Activated CD4-positive, alpha-beta T cell treated with anti-CD3 and anti-CD28 coated beads, Interleukin-10, Interleukin-2, amounts not matched to agents 100 ng/mL and 50 ng/mL, durations not matched to agents 16 hours and 8 hours (primary cell): ENCODE results near the gene KMT5C.

Experiments used
- DNase-seq: peaks from one replicate; pipeline ENCODE4 v3.0.0-alpha.2; 2020

The KMT5C gene

DNA sequence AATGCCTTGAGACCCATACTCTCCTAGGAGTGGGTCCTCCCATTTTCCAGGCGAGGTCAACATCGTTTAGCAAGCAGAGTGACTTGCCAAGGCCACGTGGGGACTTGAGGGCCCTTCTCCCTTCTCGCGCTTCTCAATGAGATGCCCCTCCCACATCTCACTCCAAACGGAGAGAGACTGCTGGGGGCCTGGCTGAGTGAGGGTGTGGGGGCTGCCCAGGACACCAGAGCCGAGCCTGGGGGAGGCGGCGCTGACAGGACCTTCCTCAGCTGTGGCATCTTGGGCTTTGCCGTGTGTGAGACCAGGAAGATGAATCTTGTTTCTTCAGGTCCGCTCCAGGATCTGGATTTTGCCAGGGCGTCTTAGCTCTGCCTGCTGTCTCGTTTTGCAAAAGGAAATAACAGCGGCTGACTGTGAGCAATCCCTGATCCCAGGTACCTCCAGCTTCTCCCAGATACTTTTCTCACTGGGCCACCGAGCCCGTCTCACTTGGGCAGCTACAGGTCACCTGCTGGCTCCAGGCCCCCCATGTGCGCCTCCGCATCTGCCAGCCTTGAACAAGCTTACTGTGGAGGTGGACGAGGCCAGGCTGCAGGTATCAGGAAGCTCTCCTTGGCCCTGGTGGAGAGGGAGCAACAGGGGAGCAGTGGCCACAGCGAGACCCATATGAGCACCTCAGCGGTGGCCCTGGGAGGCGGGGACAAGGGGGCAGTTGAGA lies 8.8 kb downstream of the KMT5C start:
- DNase-seq: no peak

DNA sequence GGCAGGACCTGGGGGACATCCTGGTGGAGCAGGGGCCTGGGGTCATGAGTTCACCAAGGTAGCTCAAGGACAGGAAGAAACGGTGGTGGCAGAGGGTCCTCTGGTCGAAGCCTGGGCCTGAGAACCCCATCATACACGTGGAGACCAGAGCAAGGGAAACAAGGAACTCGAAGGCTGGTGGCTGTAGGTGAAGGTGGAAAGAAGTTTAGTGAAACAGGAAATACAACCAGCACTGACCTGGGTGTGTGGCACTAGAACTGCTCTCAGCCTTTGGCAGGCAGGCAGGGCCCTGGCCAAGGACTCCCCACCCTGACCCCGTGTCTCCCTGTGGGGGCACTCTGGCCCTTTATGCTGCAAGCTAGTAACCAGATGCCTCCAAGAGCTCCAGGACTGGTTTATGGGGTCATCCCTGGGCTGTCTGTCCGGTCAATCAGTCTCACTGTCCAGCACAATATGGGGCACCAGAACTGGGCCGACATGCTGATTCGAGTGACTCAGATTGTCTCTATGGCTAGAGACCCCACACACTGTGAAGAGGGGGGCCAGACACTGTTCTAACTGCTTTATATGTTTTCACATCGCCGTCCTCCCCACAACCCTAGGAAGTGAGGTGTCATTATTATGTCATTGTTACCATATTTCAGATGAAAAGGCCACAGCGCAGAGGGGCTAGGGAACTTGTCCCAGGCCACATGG lies 11.1 kb downstream of the KMT5C start:
- DNase-seq: no peak

DNA sequence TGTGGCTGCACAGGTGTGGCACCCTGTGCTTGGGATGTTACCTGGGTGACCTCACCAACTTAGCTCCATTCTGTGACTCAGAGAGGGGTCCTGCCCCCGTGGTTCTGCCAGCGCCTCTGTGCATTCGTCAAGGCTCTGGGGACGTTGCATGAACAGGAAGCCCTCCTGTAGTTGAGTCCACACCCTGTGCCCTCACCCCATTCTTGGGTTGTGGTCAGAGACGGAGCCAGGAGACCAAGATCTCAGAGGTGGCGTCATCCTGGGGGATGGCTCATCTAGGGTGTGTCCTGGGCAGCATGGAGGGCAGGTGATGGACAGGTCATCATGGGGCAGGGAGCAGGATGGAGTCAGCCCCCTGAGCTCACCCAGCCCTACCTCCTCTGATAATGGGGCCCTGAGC lies 12.4 kb downstream of the KMT5C start:
- DNase-seq: no peak

DNA sequence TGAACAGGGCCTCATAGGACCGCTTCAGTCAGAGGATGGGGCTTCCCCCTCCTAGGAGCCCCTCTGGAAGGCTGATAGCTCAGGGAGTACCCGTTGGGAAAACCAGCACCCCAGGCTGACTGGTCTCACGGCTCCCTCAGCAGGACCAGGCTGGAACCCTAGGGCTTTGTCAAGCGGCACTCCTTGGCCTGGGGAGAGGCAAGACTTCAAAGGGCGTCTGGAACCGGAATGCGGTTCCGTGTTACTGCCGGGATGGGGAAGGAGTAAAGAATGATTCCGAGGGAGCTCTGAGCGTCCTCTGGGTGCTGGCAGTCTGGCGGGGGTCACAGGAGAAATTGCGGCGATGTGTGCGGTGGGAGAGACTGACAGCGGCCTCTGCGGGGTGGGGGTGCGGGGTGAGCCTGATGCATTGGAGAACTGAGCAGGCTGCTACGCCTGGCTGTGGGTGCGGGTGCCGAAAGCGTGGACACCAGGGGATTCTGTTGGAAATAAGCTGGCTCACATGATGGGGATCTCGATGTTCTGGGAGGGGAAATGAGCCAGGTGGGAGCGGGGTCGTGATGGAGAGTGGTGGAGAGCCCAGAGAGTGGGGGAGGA lies 13.0 kb downstream of the KMT5C start:
- no peak for DNase-seq

DNA sequence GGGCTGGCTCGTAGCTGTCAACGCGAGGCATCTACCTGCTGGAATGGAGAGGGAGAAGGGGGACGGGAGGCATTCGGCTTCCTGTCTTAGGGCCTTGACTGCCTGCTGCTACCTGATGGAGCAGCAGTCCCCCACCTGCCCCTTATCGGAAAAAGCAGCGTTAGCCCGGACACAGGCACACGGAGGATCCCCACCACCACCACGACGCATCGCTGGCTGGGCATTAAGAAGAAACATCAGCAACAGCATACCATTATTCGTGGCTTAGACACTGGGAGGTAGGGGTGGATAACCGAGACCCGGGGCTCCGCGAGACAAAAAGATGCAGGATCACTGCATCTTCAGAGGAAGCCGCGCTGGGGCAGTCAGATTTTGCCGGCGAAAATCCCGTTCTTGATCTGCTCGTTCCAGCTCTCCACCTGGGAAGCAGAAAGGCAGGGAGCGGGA lies 13.7 kb downstream of the KMT5C start:
- no peak for DNase-seq

DNA sequence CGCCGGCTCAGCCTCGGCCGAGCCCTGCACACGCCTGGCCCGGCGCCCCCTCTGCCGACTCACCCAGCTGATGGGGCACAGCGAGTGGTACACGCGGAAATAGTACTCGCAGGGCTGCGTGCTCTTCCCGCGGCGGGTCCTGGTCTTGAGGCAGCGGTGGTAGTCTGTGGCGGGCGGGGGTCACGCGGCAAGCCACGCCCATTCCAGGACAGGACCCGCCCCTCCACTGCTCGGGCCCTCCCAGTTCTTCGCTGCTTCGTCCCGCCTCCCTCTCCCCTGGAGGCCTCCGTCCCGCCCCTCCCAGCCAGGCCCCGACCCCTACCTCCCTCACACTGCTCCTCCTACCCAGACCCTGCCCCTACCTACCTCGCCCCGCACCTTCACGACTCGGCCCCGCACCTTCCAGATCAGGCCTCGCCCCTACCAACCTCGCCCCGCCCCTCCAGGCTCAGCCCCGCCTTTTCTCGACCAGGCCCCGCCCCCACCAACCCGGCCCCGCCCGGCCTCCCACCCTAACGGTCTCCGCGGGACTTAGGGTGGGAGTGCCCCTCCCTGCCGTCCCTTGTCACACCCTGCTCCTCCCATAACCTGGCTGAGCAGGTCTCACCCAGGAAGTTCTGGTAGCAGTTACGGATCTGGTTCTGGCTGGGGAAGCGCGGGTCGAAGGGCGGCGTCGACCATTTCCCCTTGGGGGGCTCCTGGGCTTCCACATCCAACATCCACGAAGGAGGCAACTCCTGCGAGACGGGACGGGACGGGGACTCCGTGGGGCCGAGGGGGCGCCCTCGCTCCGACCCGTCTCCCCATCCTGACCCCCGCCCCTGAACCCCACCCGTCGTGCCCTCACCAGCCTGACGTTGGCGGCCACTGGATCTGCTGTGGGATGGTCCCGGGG lies 14.4 kb downstream of the KMT5C start:
- DNase-seq: peak; percentile 32

DNA sequence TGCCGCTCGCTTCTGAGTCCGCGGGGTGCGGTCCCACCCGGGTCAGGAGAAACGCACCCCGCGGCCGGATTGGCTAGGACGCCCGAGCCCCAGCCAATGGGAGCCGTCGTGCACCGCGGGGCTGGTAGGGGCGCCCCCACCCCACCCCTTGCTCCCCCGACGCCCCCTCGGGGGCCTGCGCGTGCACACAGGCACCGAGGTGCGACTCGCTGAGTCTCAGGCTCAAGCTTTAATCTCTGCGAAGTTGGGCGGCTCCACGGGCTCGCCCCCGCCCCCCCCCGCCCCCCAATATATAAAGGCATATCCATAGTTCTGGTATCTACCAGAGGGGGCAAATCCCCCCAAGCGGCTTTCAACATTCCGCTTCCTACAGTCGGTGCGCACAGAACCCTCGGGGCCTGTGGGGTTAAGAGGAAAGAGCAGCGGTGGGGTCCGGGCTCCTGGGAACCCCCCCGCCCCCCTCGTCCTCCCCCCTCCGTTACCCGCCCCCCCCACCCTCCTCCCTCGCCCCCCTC lies 15.1 kb downstream of the KMT5C start, which contains the start of gene COX6B2:
Gene COX6B2, minus strand, starts transcription at position 22 of the 515 bp plus-strand sequence. CDS start 198 bp downstream, outside the sequence.
- no peak for DNase-seq

DNA sequence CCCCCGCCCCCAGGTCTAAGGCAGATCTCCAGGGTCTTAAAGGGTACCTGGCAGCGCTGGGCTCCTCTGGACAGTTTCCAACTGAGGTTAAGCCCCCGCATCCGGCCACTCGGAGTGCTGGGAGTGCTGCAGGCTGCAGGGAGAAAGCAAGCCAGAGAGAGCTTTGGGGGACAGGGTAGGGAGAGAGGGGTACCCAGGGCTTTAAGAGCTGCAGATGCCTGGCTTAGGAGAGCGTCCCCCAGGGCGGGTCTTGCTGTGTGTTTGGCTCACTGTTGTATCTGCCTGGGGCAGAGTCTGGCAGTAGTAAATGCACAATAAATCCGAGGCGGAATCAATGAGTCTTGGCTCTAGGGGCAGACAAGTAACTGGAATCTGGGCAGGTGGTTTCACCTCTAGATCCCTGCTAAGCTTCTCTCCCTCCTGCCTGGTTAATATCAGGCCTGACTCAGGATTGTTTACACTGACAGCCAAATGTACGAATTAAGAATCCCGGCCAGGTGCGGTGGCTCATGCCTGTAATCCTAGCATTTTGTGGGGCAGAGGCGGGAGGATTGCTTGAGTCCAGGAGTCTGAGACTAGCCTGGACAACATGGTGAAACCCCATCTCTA lies 15.6 kb downstream of the KMT5C start:
- DNase-seq: no peak

DNA sequence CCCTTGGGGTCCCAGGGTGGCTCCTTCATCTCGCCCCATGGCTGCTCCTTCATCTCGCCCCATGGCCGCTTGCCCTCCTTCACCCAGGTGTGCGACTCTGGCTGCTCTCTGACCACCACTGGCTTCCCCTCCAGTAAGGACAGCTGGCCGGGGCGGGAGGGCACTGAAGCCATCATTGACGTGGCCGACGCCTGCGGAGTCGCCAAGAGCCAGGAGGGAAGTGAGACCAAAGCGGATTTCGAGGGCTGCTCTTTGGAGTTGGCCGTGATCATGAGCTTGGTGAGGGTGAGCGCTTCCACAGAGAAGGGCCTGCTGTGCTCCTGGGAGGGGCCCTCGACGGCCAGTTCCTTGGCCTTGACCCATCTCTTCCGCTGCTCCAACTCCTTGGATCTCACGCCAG lies 18.8 kb downstream of the KMT5C start:
- DNase-seq: no peak

DNA sequence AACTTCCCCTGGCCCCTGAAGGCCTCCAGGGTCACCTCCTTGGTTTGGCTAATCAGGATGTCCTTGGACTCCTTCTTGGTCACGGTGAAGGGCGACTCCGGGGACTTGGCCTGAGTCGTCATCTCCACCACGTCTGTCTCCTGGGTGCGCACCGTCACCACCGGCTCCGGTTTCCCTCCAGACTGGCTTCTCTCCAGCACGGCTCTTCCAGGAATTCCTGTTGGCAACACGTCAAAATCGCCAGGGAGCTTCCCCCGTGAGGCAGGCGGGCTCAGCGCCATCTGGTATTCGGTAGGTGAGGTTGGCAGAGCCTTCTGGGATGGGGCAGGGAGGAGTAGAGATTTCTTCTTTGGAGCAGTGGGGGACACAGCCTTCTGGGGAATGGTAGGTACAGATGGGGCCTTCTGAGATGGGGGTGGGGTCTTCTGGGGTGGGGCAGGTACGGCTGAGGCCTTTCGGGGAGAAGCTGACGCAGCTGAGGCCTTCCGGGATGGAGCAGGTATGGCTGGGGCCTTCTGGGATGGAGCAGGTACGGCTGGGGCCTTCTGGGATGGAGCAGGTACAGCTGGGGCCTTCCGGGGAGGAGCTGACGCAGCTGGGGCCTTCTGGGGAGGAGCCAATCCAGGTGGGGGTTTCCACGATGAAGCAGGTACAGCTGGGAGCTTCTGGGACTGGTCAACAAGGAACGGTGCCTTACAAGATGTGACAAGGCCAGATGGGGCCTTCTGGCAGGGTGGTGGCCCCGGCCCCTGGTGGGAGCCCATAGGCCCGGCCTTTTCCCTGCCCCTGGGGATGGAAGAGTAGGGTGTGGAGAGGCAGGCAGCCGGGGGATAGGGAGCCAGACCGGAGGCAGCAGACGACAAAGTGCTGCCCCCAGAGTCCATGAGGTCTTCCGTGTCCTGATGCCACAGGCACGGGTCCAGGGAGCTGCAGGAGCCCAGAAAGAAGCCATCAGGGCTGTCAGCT lies 19.6 kb downstream of the KMT5C start:
- DNase-seq: no peak

DNA sequence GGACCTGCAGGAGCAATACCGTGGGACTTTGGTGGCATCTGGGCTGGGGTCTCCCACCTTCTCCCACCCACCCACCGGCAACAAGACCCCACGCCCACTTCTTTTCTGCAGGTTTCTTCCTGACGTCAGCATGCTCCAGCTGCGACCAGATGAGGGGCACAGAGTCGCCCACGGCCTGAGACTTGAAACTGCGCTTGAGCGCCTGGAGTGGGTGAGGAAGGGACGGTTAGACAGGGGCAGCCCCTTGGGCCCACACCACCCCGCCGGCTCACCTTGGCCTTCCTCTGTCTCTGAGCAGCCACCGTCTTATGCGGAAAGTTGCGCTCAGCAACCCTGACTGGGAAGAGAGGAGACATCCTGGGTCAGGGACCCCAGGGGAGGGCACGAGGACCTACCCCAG lies 21.2 kb downstream of the KMT5C start:
- DNase-seq: no peak

DNA sequence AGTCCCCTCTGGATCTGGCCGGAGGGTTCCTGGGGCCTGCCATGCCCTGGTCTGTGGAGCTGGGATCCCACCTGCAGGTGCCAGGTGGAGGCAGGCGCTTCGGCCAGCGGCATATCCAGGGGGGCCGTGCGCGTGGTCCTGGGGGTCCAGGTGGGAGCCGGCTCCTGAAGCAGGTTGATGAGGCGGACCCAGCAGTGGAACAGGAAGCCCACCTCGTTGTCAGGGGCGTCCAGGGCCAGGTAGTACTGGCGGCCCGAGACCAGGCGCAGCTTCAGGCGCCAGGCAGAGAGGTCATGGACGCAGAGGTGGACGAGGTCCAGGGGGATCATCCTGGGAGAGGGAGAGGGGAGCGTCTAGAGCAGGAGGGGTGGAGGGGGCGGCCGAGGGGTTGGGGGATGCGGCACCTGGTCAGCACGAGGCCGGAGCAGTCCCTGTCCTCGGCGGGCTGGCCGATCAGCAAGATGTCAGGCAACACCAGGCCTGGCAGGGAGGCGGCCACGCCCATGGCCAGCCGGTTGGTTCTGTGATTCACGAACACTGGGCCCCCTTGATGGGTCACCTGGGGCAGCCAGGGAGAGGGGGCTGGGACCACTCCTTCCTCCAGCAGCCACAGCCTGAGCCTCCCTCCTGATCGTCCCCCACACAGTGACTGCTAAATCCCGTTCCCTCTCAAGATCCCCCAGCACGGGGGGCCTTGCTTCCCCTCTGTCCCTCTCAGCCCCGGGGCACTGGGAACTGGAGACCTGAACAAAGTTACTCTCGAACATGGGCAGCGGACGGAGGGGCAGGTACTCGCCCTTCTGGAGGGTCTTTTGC lies 22.7 kb downstream of the KMT5C start:
- no peak for DNase-seq

DNA sequence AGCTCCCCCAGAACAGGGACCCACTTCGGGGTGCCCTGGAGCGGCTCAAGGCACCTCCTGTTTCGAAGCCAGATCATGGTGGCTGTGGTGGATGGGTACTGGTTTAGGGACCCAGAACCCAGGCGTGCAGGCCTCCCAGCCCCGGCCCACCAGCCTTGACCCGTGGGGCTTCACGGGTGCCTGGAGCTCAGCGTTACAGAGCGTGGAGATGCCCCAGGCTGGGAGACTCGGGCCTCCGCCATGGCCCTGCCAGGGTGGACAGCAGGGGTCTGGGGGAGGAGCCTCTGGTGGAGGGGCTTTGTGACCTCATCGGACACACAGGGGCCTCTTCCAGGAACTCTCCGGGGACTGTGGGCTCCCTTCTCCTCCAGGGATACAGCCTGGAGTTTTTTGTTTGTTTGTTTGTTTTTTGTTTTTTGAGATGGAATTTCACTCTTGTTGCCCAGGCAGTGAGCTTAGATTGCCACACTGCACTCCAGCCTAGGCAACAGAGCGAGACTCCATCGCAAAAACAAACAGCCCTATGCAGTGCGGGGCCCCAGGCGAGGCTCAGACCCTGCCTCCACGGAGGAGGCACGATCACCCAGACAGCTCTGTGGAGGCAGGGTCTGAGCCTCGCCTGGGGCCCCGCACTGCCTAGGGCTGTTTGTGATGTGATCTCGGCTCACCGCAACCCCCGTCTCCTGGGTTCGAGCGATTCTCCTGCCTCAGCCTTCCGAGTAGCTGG lies 23.5 kb downstream of the KMT5C start, which contains the start of gene GARIN5B:
Gene GARIN5B, minus strand, starts transcription at position 271 of the 727 bp plus-strand sequence. Its CDS starts 194 bp downstream, at position 77.
- DNase-seq: no peak

DNA sequence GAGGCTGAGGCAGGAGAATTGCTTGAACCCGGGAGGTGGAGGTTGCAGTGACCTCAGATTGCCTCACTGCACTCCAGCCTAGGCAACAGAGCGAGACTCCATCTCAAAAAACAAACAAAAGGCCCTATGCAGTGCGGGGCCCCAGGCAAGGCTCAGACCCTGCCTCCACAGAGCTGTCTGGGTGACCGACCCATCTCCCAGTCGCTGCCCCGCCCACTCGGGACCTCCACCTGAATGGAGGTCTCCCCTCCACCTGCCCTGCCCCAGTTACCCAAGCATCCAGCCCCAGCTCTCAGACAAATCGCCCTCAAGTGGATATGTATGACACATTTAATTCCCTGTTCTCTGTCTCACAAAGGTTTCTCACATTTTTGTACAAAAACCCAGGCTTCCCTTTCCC lies 25.6 kb downstream of the KMT5C start:
- DNase-seq: no peak

DNA sequence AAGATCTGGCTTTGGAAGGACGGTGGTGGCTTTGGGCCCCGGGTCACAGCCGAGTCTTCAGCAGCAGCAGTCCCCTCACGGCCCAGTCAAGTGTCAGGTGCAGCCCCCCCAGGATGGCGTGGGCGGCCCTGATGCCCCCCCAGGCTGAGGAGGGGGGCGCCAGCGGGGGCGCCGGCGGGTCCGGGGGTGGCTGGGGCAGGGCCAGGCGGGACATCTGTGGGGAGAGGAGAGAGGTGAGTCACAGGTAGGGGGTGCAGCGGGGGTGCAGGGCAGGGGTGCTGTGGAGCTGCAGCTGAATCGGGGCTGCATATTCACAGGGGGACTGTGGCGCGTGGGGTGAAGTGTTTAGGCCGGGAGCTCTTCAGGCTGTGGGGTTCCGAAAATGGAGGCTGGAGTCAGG lies 26.3 kb downstream of the KMT5C start:
- DNase-seq: no peak

DNA sequence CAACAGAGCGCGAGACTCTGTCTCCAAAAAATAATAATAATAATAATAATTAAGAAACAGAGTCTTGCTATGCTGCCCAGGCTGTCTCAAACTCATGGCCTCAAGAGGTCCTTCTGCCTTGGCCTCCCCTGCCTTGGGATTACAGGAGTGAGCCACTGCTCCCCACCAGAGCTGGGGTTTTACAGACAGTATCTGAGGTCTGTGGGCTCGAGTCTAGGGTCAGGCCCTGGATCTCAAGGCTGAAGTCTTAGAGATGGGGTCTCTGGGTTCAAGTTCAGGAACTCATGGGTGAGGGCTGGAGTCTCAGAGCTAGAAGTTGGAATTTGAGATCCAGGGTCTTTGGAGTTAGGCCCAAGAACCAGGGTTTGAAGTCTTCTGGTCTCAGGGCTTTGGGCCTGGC lies 27.1 kb downstream of the KMT5C start:
- DNase-seq: no peak

DNA sequence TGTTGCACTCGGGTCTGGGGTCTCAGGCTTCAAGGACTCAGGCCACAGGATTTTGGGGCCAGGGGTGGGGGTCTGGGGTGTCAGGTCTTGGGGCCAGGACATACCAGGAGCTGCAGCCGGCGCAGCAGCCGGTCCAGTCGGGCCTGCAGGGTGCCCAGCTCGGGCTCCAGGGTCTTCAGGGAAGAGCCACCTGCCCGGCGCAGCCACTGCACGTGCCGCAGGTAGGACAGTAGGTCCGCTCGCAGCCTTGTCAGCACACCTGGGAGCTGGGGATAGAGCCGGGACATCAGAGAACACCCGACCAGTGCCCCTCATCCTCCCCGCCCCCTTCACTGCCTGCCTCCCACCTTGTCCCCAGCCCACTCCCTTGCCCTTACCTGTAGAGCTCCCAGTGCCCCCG lies 28.4 kb downstream of the KMT5C start:
- DNase-seq: no peak

DNA sequence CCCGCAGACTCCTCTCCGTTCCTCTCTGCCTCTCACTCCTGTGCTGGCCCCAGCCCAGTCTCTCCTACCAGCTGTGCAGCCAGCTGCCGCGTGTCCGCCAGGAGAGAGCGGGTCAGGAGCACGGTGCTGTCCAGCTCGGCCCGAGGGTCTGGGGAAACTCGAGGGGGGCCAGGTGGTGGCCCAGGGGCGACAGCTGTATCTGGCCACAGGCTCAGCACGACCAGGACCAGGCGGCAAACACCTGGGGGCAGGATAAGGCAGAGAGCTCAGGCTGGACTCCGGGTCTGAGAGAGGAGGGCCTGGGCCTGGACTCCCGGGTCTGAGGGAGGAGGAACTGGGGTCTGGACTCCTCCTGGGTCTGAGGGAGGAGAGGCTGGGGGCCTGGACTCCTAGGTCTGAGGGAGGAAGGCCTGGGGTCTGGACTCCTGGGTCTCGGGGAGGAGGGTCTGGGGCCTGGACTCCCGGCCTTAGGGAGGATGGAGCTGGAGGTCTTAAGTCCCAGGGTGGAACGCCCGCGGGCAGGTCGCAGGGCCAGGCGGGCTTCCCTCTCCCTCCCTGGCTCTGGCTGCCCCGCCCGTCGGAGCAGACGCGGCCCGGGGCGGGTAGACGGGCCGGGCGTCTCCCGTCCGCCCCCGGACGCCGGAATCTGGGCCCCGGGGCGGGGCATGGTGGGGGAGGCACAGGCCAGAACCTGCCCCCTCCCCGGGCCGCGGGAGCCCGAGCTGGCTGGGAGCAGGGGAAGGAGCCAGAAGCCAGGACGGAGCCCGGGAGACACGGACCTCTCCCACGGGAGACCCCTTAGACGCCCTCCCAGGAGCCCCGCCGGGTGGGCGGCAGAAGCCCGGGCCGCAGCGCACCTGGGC lies 29.3 kb downstream of the KMT5C start:
- DNase-seq: no peak
